H9 (cell line): Measurements from ENCODE around the gene TRIOBP. TPM values are rescaled to one million over a fixed set of nuclear protein-coding genes. Genes with fewer than 3 reads are reported as not detected.
A peak's percentile ranks its signal among the peaks of the same experiment; 100 is the strongest.

Source experiments
- DNase-seq: peaks from one replicate; pipeline ENCODE4 v3.0.0-alpha.2; 2017
- H2AFZ ChIP-seq: one replicate; pipeline ENCODE4 v1.6.1; 2013; ENCODE audit warnings: mild to moderate bottlenecking, low read length, control low read depth, moderate library complexity
- H2AK5ac ChIP-seq: 2 replicates; pipeline ENCODE4 v1.6.1; 2013; ENCODE audit warnings: low read length, control low read depth, mixed read lengths; ENCODE audit not compliant: insufficient read length
- H2BK120ac ChIP-seq: one replicate; pipeline ENCODE4 v1.6.1; 2013; ENCODE audit warnings: low read depth, mild to moderate bottlenecking, low read length, control low read depth, inconsistent platforms; ENCODE audit not compliant: poor library complexity, severe bottlenecking
- H2BK12ac ChIP-seq: 2 replicates; pipeline ENCODE4 v1.6.1; 2013; ENCODE audit warnings: low read length, control low read depth, mixed read lengths, low read depth; ENCODE audit not compliant: insufficient read length
- H2BK15ac ChIP-seq: 2 replicates; pipeline ENCODE4 v1.6.1; 2013; ENCODE audit warnings: low read depth, low read length, control low read depth
- H2BK20ac ChIP-seq: one replicate; pipeline ENCODE4 v1.6.1; 2013; ENCODE audit warnings: low read depth, mild to moderate bottlenecking, low read length, control low read depth, inconsistent platforms; ENCODE audit not compliant: poor library complexity, severe bottlenecking
- H2BK5ac ChIP-seq: 2 replicates; pipeline ENCODE4 v1.6.1; 2013; ENCODE audit warnings: low read length, control low read depth, mixed read lengths; ENCODE audit not compliant: insufficient read length
- H3K14ac ChIP-seq: 2 replicates; pipeline ENCODE4 v1.6.1; 2013; ENCODE audit warnings: low read length, control low read depth; ENCODE audit not compliant: insufficient read depth
- H3K18ac ChIP-seq: 2 replicates; pipeline ENCODE4 v1.6.1; 2013; ENCODE audit warnings: low read depth, mild to moderate bottlenecking, mixed read lengths, low read length, control low read depth; ENCODE audit not compliant: insufficient read length
- H3K23ac ChIP-seq: 2 replicates; pipeline ENCODE4 v1.6.1; 2013; ENCODE audit warnings: low read length, control low read depth, mixed read lengths, low read depth; ENCODE audit not compliant: insufficient read length
- H3K23me2 ChIP-seq: 2 replicates; pipeline ENCODE4 v1.6.1; 2013; ENCODE audit warnings: low read depth, mild to moderate bottlenecking, mixed read lengths, low read length, control low read depth; ENCODE audit not compliant: insufficient read length, poor library complexity, severe bottlenecking
- H3K27ac ChIP-seq: 2 replicates; pipeline ENCODE4 v1.5.1; 2013; ENCODE audit warnings: low read length, control low read depth, mixed read lengths, low read depth; ENCODE audit not compliant: insufficient read length
- H3K27me3 ChIP-seq: 2 replicates; pipeline ENCODE4 v1.6.1; 2013; ENCODE audit warnings: low read length, control low read depth, inconsistent platforms; ENCODE audit not compliant: insufficient read depth
- H3K4ac ChIP-seq: 2 replicates; pipeline ENCODE4 v1.6.1; 2013; ENCODE audit warnings: low read depth, mild to moderate bottlenecking, control low read depth, inconsistent platforms, low read length, moderate library complexity
- H3K4me1 ChIP-seq: 2 replicates; pipeline ENCODE4 v1.6.1; 2013; ENCODE audit warnings: low read length, control low read depth, inconsistent platforms; ENCODE audit not compliant: insufficient read depth
- H3K4me2 ChIP-seq: 2 replicates; pipeline ENCODE4 v1.6.1; 2013; ENCODE audit warnings: low read length, control low read depth, mixed read lengths; ENCODE audit not compliant: insufficient read length, insufficient read depth
- H3K56ac ChIP-seq: 2 replicates; pipeline ENCODE4 v1.6.1; 2013; ENCODE audit warnings: low read depth, mild to moderate bottlenecking, mixed read lengths, low read length, control low read depth; ENCODE audit not compliant: insufficient read length
- H3K79me1 ChIP-seq: 2 replicates; pipeline ENCODE4 v1.6.1; 2013; ENCODE audit warnings: low read depth, mild to moderate bottlenecking, moderate library complexity, low read length, control low read depth, inconsistent platforms; ENCODE audit not compliant: insufficient read depth, poor library complexity, severe bottlenecking
- H3K79me2 ChIP-seq: 2 replicates; pipeline ENCODE4 v1.6.1; 2013; ENCODE audit warnings: low read length, control low read depth, inconsistent platforms; ENCODE audit not compliant: insufficient read depth
- H3K9ac ChIP-seq: 2 replicates; pipeline ENCODE4 v1.6.1; 2013; ENCODE audit warnings: low read length, control low read depth, mixed read lengths; ENCODE audit not compliant: insufficient read length; ENCODE audit errors: extremely low read depth
- H3K9me3 ChIP-seq: one replicate; pipeline ENCODE4 v1.6.1; 2013; ENCODE audit warnings: low read depth, low read length, inconsistent platforms; ENCODE audit not compliant: control insufficient read depth
- H3T11ph ChIP-seq: one replicate; pipeline ENCODE4 v1.6.1; 2013; ENCODE audit warnings: mild to moderate bottlenecking, low read length, control low read depth, inconsistent platforms
- H4K20me1 ChIP-seq: one replicate; pipeline ENCODE4 v1.6.1; 2013; ENCODE audit not compliant: control insufficient read depth, insufficient read length, insufficient read depth
- H4K5ac ChIP-seq: 2 replicates; pipeline ENCODE4 v1.6.1; 2013; ENCODE audit warnings: low read depth, mild to moderate bottlenecking, mixed read lengths, low read length, control low read depth; ENCODE audit not compliant: insufficient read length
- H4K8ac ChIP-seq: replicated peaks from 2 replicates; pipeline ENCODE4 v1.6.1; 2013; ENCODE audit warnings: low read length, control low read depth, mixed read lengths, low read depth; ENCODE audit not compliant: insufficient read length
- H4K91ac ChIP-seq: 2 replicates; pipeline ENCODE4 v1.6.1; 2013; ENCODE audit warnings: low read depth, mild to moderate bottlenecking, moderate library complexity, mixed read lengths, low read length, control low read depth; ENCODE audit not compliant: insufficient read length
- H3K27ac Mint-ChIP-seq, 3 experiments: 2 replicates in 2 of 3; 3 replicates in 1 of 3; pipeline ENCODE4 v1.8.0; 2020 to 2021; ENCODE audit warnings: mixed read lengths in 3 of 3, mild to moderate bottlenecking in 1 of 3, moderate library complexity in 1 of 3
- H3K27me3 Mint-ChIP-seq: 2 replicates; pipeline ENCODE4 v1.8.0; 2021; ENCODE audit warnings: low read depth, mild to moderate bottlenecking, moderate library complexity, mixed read lengths
- H3K36me3 Mint-ChIP-seq, 3 experiments: 2 replicates in 2 of 3; 3 replicates in 1 of 3; pipeline ENCODE4 v1.8.0; 2020 to 2021; ENCODE audit warnings: low read depth in 3 of 3, mixed read lengths in 3 of 3; ENCODE audit not compliant: insufficient read depth in 1 of 3
- H3K4me1 Mint-ChIP-seq, 2 experiments: 2 replicates each; pipeline ENCODE4 v1.8.0; 2020; ENCODE audit warnings: mixed read lengths in 2 of 2
- H3K4me3 Mint-ChIP-seq, 2 experiments: 2 replicates in 1 of 2; 3 replicates in 1 of 2; pipeline ENCODE4 v1.8.0; 2020 to 2021; ENCODE audit warnings: mild to moderate bottlenecking in 2 of 2, mixed read lengths in 2 of 2, moderate library complexity in 1 of 2
- H3K9me3 Mint-ChIP-seq, 2 experiments: 2 replicates in 1 of 2; 3 replicates in 1 of 2; pipeline ENCODE4 v1.8.0; 2020; ENCODE audit warnings: mild to moderate bottlenecking in 2 of 2, mixed read lengths in 2 of 2, moderate library complexity in 1 of 2
- WGBS: extraction: QIAGEN DNeasy Blood & Tissue Kit; methylation state at CpG from one replicate; pipeline ENCODE4 v1.1.7; 2013; ENCODE audit warnings: missing lambda C conversion rate, low lambda C conversion rate, mixed read lengths; ENCODE audit not compliant: insufficient read length; ENCODE audit errors: extremely low coverage; 5-methylcytosine and 5-hydroxymethylcytosine counted together
- total RNA-seq: library from RNA; stranded (reverse); gene quantifications from 2 replicates; pipeline ENCODE4 v1.2.1, GENCODE V29; 2021
- TF ChIP-seq, protein P1 (sequence below): fragments of 200-600 bp; sonication (generic); conservative IDR thresholded peaks from 3 replicates; pipeline ENCODE4 v1.8.0; 2021; ENCODE audit warnings: antibody characterized with exemption, mild to moderate bottlenecking

The TRIOBP gene
- total RNA-seq, 1 experiment from 2014 or later = 52.7 TPM

DNA sequence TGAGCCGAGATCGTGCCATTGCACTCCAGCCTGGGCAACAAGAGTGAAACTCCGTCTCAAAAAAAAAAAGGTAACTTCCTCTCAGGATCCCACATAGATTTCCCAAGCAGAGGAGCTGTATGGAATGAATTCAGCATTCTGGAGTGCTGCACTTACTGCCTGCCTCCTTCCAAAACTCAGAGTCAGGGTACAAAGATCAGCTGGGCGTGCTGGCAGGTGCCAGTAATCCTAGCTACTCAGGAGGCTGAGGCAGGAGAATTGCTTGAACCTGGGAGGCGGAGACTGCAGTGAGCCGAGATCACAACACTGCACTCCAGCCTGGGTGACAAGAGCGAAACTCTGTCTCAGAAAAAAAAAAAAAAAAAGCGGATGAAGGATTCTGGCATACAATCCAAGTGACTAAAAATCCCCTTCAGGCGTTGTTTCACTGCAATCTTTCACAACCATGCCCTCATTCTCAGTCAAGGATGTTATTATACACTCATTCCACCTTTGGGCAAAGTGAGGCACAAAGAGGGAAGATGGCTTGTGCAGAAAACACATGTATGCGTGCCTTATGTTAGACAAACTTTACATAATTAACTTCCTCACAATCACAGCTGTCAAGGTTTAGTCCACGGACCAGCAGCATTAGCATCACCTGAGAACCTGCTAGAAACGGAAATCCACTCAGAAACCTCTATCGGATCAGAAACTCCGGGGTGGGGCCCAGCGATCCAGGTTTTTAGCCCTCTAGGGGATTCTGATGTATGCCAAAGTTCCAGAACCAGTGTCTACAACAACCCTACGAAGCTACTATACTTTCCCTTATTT is 11.8 kb upstream of the TRIOBP start:
- Histone ChIP-seq H3K79me2 (no peaks in the 10 kb centered on the region; the same call in 1 of the 2 replicates), H4K5ac (no peak overlapping the region), H2AFZ (no peak overlapping the region), H3K14ac (no peak overlapping the region), H3K27ac (no peak overlapping the region), H2BK20ac (no peak overlapping the region), H3K4ac (no peak overlapping the region), H3K9ac (no peak overlapping the region), H3T11ph (no peak overlapping the region), H3K56ac (no peak overlapping the region), H3K23ac (no peak overlapping the region), H3K79me1 (no peaks in the 10 kb centered on the region), H3K4me2 (no peak overlapping the region), H2BK120ac (no peak overlapping the region), H3K9me3 (no peaks in the 10 kb centered on the region), H3K27me3 (no peaks in the 10 kb centered on the region), H2BK5ac (no peak overlapping the region), H2BK12ac (no peak overlapping the region), H3K4me1 (no peaks in the 10 kb centered on the region), H4K20me1 (no peaks in the 10 kb centered on the region), H2BK15ac (no peak overlapping the region), H3K18ac (no peak overlapping the region), H4K8ac (no peak overlapping the region), H4K91ac (no peak overlapping the region), H2AK5ac (no peak overlapping the region), H3K23me2 (peaks cover 9% of the 10 kb centered on the region)
- DNase-seq = no peak
- TF ChIP-seq, protein P1, sequence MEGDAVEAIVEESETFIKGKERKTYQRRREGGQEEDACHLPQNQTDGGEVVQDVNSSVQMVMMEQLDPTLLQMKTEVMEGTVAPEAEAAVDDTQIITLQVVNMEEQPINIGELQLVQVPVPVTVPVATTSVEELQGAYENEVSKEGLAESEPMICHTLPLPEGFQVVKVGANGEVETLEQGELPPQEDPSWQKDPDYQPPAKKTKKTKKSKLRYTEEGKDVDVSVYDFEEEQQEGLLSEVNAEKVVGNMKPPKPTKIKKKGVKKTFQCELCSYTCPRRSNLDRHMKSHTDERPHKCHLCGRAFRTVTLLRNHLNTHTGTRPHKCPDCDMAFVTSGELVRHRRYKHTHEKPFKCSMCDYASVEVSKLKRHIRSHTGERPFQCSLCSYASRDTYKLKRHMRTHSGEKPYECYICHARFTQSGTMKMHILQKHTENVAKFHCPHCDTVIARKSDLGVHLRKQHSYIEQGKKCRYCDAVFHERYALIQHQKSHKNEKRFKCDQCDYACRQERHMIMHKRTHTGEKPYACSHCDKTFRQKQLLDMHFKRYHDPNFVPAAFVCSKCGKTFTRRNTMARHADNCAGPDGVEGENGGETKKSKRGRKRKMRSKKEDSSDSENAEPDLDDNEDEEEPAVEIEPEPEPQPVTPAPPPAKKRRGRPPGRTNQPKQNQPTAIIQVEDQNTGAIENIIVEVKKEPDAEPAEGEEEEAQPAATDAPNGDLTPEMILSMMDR = no peak
- Mint-ChIP-seq H3K36me3 (peaks cover 7 to 13% (median 11%) of the 10 kb centered on the region in 3 experiments), H3K27ac (no peak overlapping the region), H3K4me1 (peaks cover 8 to 16% of the 10 kb centered on the region in 2 experiments), H3K4me3 (peak overlapping the region in 1 of 2 experiments; percentile 96; a peak in 1 of 5 replicates), H3K27me3 (no peaks in the 10 kb centered on the region), H3K9me3 (no peaks in the 10 kb centered on the region)
- WGBS = no CpG with 5 or more reads among the region's 16 CpGs
